Panc1 (cell line): ENCODE data around the gene CD44.

Experiments used
- POLR2AphosphoS5 ChIP-seq: IDR thresholded peaks from 2 replicates; pipeline ENCODE4 v1.6.1; 2012; ENCODE audit warnings: mild to moderate bottlenecking, low read depth, low read length, moderate library complexity
- SIN3A ChIP-seq: IDR thresholded peaks from 2 replicates; pipeline ENCODE4 v1.6.1; 2012; ENCODE audit warnings: low read depth, mild to moderate bottlenecking, low read length, moderate library complexity, borderline replicate concordance; ENCODE audit not compliant: insufficient read depth
- TF ChIP-seq, protein P1 (sequence below): fragments of 450-650 bp; IDR thresholded peaks from 2 replicates; pipeline ENCODE4 v1.5.1; 2017; ENCODE audit warnings: mild to moderate bottlenecking
- TF ChIP-seq, protein P2 (sequence below), 2 experiments: IDR thresholded peaks; 2 replicates each; pipeline ENCODE4 v1.6.1; 2011 to 2012; ENCODE audit warnings: low read depth in 2 of 2, control low read depth in 1 of 2, low read length in 1 of 2, mild to moderate bottlenecking in 1 of 2, moderate library complexity in 1 of 2; ENCODE audit not compliant: insufficient read depth in 1 of 2

DNA sequence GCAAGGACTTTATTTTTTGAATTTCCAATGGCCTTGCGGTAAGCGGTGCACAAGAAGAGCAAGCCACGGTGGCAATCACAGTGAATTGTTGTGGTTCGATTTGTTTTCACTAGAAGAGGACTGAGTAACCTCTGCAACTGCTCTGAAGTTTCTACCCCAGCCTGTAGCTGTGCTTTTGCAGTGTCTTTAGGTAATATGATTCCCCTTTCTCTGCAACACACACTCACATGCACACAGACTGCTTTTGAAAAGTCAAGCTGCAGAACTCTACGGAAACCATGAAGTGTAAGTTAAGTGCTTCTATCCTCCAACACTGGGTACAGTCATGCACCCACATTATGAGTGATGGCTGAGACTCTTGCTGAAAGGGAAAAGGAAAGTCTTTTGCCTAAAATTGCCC is 38.4 kb downstream of the CD44 start:
- TF ChIP-seq POLR2AphosphoS5 (no peak), SIN3A (no peak)
- TF ChIP-seq, protein P1, sequence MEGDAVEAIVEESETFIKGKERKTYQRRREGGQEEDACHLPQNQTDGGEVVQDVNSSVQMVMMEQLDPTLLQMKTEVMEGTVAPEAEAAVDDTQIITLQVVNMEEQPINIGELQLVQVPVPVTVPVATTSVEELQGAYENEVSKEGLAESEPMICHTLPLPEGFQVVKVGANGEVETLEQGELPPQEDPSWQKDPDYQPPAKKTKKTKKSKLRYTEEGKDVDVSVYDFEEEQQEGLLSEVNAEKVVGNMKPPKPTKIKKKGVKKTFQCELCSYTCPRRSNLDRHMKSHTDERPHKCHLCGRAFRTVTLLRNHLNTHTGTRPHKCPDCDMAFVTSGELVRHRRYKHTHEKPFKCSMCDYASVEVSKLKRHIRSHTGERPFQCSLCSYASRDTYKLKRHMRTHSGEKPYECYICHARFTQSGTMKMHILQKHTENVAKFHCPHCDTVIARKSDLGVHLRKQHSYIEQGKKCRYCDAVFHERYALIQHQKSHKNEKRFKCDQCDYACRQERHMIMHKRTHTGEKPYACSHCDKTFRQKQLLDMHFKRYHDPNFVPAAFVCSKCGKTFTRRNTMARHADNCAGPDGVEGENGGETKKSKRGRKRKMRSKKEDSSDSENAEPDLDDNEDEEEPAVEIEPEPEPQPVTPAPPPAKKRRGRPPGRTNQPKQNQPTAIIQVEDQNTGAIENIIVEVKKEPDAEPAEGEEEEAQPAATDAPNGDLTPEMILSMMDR = no peak
- TF ChIP-seq, protein P2, sequence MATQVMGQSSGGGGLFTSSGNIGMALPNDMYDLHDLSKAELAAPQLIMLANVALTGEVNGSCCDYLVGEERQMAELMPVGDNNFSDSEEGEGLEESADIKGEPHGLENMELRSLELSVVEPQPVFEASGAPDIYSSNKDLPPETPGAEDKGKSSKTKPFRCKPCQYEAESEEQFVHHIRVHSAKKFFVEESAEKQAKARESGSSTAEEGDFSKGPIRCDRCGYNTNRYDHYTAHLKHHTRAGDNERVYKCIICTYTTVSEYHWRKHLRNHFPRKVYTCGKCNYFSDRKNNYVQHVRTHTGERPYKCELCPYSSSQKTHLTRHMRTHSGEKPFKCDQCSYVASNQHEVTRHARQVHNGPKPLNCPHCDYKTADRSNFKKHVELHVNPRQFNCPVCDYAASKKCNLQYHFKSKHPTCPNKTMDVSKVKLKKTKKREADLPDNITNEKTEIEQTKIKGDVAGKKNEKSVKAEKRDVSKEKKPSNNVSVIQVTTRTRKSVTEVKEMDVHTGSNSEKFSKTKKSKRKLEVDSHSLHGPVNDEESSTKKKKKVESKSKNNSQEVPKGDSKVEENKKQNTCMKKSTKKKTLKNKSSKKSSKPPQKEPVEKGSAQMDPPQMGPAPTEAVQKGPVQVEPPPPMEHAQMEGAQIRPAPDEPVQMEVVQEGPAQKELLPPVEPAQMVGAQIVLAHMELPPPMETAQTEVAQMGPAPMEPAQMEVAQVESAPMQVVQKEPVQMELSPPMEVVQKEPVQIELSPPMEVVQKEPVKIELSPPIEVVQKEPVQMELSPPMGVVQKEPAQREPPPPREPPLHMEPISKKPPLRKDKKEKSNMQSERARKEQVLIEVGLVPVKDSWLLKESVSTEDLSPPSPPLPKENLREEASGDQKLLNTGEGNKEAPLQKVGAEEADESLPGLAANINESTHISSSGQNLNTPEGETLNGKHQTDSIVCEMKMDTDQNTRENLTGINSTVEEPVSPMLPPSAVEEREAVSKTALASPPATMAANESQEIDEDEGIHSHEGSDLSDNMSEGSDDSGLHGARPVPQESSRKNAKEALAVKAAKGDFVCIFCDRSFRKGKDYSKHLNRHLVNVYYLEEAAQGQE (IDR thresholded peaks at IDR 0.05; ENCODE audit: insufficient read depth in 1 of 2, low read depth in 2 of 2, low read length in 1 of 2) = no peak
